22Rv1 (cell line): ENCODE measurements around the gene KCNS3.

Source experiments
- H3K27ac ChIP-seq: fragments of 450-650 bp; 2 replicates; pipeline ENCODE4 v1.5.1; 2017
- CTCF ChIP-seq: fragments of 450-650 bp; IDR thresholded peaks from 2 replicates; pipeline ENCODE4 v1.5.1; 2017; ENCODE audit warnings: mild to moderate bottlenecking
- ZFX ChIP-seq: fragments of 450-650 bp; IDR thresholded peaks from 2 replicates; pipeline ENCODE4 v1.6.1; 2017; ENCODE audit warnings: antibody characterized with exemption, borderline replicate concordance

The KCNS3 gene

GRCh38 chr2:17876590-17876989, 1.9 kb upstream of the KCNS3 start:
- TF ChIP-seq CTCF (no peak), ZFX (no peak)
- no peak overlapping the region for H3K27ac ChIP-seq

- TF ChIP-seq CTCF: no peak
- TF ChIP-seq ZFX: no peak
- H3K27ac ChIP-seq: no peak overlapping the region
Measured at GRCh38 chr2:17877811-17878280, 621 bp upstream of the KCNS3 start.

GRCh38 chr2:17879137-17879912, 858 bp downstream of the KCNS3 start:
- peak overlapping the region; percentile 42 for H3K27ac ChIP-seq
- no peak for TF ChIP-seq ZFX
- peak; percentile 45 for TF ChIP-seq CTCF

GRCh38 chr2:17879913-17880274, 1.4 kb downstream of the KCNS3 start:
- H3K27ac ChIP-seq: peak overlapping the region; percentile 18; the same call in 1 of the 2 replicates
- TF ChIP-seq CTCF (no peak), ZFX (no peak)

GRCh38 chr2:17892770-17893534, 14.5 kb downstream of the KCNS3 start:
- H3K27ac ChIP-seq: no peak overlapping the region
- TF ChIP-seq ZFX: no peak
- no peak for TF ChIP-seq CTCF

- no peak overlapping the region for H3K27ac ChIP-seq
- TF ChIP-seq ZFX (no peak), CTCF (no peak)
Measured at GRCh38 chr2:17894005-17894404, 15.5 kb downstream of the KCNS3 start.

GRCh38 chr2:17894556-17894955, 16.1 kb downstream of the KCNS3 start:
- no peak overlapping the region for H3K27ac ChIP-seq
- no peak for TF ChIP-seq ZFX
- TF ChIP-seq CTCF: no peak
